ENCODE results near the gene SPATA24.
"Not testable (repeated sequence)": the region's sequence is repeated elsewhere in the genome, so short reads cannot be mapped to it uniquely, and the experiment has no call there.

Gene SPATA24

GRCh38 chr5:139389701-139390638, 13.9 kb downstream of the SPATA24 start, which contains the start of gene MZB1:
Gene MZB1, minus strand, starts transcription at chr5:139389913. Its CDS starts 57 bp downstream, at chr5:139389856.
- TF ChIP-seq CTCF (conservative IDR thresholded peaks at IDR 0.05; ENCODE audit: low read depth, low read length), result no peak
- H3K4me3 ChIP-seq (ENCODE audit: low read length), result no peak within 1 kb of the TSS
- DNase-seq (ENCODE audit: low read depth), result no peak

GRCh38 chr5:139388198-139388821, 15.6 kb downstream of the SPATA24 start:
- H3K4me3 ChIP-seq (ENCODE audit: low read length), result no peak overlapping the region
- DNase-seq (ENCODE audit: low read depth), result no peak
- no peak for TF ChIP-seq CTCF (conservative IDR thresholded peaks at IDR 0.05; ENCODE audit: low read depth, low read length)

DNA sequence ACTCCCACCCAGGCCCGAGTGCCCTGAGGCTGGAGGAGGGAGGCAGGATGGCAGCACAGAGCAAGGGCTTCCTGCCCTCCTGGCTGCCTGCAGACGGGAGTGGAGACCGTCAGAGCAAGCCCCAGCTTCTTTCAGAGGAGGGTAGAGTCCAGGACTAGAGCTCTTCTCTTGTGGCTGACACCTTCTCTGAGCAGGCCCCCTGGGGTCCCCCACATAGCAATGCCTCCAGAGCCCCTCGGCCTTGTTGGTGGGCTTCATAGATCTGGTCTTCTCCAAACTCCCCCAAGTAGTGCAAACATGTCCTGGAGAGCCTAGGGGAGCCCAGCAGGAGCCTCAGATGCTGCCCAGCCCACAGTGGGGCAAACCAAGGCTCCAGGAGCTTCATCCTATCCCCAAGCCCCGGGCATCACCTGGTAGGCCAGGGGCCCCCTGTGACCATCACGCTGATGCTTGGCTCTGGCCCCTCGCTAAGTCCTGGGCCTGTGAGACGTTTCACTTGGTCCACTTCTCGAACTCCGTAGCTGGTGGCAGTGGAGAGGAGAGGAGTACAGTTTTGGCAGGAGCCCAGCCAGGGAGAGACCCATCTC, 16.2 kb downstream of the SPATA24 start:
- no peak overlapping the region for H3K4me3 ChIP-seq (ENCODE audit: low read length)
- no peak for TF ChIP-seq CTCF (conservative IDR thresholded peaks at IDR 0.05; ENCODE audit: low read depth, low read length)
- DNase-seq (ENCODE audit: low read depth), result no peak

DNA sequence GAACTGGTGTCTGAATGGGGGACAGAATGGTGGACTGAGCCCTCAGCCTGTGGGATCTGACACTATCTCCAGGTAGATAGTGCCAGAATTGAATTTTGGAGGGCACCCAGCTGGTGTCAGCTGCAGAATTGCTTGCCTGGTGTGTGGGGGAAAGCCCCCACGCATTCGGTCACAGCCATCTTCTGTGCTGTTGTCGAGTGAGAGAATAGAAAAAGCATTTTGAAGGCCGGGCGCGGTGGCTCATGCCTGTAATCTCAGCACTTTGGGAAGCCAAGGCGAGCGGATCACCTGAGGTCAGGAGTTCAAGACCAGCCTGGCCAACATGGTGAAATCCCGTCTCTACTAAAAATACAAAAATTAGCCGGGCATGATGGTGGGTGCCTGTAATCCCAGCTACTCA, 16.9 kb downstream of the SPATA24 start:
- DNase-seq (ENCODE audit: low read depth); H3K4me3 ChIP-seq (ENCODE audit: low read length): not testable (repeated sequence)

- H3K4me3 ChIP-seq (ENCODE audit: low read length), result no peak overlapping the region
- TF ChIP-seq CTCF (conservative IDR thresholded peaks at IDR 0.05; ENCODE audit: low read depth, low read length), result no peak
- DNase-seq (ENCODE audit: low read depth), result no peak
Measured at GRCh38 chr5:139386050-139386438, 17.8 kb downstream of the SPATA24 start.

DNA sequence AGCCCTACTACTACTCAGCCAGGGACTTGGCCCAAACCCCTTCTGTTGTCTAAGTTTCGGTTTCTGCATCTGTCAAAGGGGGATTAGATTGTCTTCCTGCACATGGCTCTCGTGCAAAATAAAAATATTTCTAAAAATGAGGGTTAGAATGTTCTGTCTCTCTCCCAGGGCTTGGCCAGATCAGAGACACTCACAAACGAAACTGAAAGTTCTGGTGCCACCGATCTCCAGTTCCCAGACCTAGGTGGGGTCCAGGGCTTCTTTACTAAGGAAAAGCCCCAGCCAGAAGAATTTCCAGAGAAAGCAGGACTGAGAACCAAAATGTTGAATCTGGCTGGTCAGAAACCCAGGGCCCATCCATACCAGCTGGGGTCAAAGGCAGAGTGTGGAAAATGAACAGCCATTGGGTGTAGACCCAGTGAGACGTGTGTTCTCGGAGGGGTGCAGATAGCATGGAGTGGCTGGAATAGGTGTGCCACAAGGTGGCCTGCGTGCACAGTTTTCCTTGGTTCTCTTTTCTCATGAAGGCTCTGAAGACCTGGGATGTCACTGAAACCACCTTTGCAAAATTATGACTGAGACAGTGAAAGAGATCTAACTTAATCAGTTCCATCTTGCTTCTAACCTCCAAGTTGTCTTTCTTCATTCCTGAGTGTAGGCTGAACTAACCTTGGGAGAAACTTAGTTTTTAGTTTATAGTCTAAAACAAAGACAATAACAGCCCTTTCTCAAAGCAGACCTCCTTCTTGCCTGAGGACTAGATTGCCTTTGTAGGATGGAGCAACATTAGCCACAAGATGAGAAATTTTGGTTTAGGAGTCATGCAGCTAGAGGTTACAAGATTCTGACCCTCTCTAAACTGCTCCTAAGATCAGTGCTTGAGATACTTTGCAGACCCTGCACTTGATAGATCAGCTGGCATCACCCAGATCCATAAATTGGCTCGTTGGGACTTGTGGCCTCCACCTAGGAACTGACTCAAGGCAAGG, 18.5 kb downstream of the SPATA24 start:
- TF ChIP-seq CTCF (conservative IDR thresholded peaks at IDR 0.05; ENCODE audit: low read depth, low read length), result no peak
- no peak overlapping the region for H3K4me3 ChIP-seq (ENCODE audit: low read length)
- no peak for DNase-seq (ENCODE audit: low read depth)

All from retinal pigment epithelial cell (primary cell).